ENCODE data around the gene FLNB. TPM values are rescaled to one million over a fixed set of nuclear protein-coding genes. Genes with fewer than 3 reads are reported as not detected.
A peak's percentile ranks its signal among the peaks of the same experiment; 100 is the strongest.

Gene FLNB
- total RNA-seq, 1 experiment from 2014 or later: 127 TPM

DNA sequence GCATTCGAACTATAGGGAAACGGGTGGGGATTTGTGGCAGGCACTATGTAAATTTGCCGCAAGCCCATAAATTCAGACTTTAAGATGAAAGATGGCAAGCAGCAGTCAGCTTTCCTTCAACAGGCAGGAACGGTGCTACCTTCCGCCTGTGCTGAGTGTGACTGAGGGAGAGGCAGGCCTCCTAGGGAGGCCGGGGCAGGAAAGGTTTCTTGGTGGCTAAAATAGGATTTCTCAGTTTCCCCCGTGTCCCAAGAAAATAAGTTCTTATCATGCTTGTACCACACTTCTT, 12.5 kb downstream of the FLNB start:
- ATAC-seq (no peak), DNase-seq (ENCODE audit: low spot score) (no peak)
- Mint-ChIP-seq H3K27ac (peak overlapping the region; percentile 99), H3K27me3 (ENCODE audit: low read depth) (no peaks in the 10 kb centered on the region), H3K4me3 (peak overlapping the region; percentile 42), H3K4me1 (peaks cover 84% of the 10 kb centered on the region), H3K36me3 (no peaks in the 10 kb centered on the region; the same call in 1 of the 2 replicates), H3K9me3 (no peaks in the 10 kb centered on the region)
- CTCF ChIA-PET: interaction anchor here (0.5 to 2.7 kb wide), 21 partner anchors 10 to 157 kb away, joined by 3 to 17 read pairs (median 7); partner anchors contain the start of gene FLNB
- TF ChIP-seq, protein P1, sequence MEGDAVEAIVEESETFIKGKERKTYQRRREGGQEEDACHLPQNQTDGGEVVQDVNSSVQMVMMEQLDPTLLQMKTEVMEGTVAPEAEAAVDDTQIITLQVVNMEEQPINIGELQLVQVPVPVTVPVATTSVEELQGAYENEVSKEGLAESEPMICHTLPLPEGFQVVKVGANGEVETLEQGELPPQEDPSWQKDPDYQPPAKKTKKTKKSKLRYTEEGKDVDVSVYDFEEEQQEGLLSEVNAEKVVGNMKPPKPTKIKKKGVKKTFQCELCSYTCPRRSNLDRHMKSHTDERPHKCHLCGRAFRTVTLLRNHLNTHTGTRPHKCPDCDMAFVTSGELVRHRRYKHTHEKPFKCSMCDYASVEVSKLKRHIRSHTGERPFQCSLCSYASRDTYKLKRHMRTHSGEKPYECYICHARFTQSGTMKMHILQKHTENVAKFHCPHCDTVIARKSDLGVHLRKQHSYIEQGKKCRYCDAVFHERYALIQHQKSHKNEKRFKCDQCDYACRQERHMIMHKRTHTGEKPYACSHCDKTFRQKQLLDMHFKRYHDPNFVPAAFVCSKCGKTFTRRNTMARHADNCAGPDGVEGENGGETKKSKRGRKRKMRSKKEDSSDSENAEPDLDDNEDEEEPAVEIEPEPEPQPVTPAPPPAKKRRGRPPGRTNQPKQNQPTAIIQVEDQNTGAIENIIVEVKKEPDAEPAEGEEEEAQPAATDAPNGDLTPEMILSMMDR (IDR thresholded peaks at IDR 0.05): no peak
- no peak for TF ChIP-seq CDX4 (CRISPR knock-in tag; IDR thresholded peaks at IDR 0.05; ENCODE audit: borderline replicate concordance)
- TF ChIP-seq GABPB1 (CRISPR knock-in tag; IDR thresholded peaks at IDR 0.05): no peak
- TF ChIP-seq KAT7 (CRISPR knock-in tag; IDR thresholded peaks at IDR 0.05; ENCODE audit: borderline replicate concordance): no peak
- no peak for TF ChIP-seq RELA (CRISPR knock-in tag; IDR thresholded peaks at IDR 0.05; ENCODE audit: borderline replicate concordance)
- no peak for TF ChIP-seq PRRX2 (CRISPR knock-in tag; IDR thresholded peaks at IDR 0.05)
- POLR2A ChIA-PET: interaction anchor here (0.9 to 2.4 kb wide), 4 partner anchors 10 to 29 kb away, joined by 3 to 13 read pairs (median 7); no protein-coding TSS in a partner anchor

DNA sequence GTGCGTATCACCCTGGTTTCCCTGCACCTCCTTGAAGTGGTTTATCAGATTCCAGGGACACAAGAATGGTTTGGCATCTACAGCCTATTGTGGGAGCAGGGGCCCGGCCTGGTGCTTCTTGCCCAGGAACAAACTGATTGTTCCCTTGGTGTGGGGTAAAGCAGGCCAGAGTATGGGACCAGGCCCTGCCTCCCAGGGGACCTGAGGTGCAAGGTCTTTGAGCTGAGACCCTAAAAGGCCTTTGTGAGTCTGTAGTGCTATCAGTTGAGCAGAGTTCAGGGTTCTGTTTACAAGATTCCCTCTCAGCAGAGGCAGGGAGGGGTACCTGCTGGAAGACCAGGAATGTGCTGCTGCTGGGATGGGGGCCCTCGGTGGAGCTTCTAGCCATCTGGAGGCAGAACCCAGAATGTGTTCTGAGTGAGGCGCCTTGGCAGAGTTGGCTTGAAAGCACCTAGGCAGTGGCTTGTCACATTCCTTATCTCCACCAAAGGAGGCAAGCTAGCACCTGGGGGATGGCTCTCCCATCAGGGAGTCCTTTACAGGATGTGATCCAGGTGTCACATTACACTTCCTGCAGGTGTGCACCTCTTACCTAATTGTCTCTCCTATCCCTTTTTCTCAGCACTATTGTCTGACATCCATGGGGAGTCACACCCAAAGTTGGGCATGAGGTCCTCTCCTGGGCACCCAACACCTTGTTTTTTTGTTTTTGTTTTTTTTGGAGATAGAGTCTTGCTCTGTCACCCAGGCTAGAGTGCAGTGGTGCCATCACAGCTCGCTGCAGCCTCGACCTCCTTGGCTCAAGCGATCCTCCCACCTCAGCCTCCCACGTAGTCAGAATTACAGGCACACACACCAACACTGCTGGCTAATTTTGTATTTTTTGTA, 13.1 kb downstream of the FLNB start:
- Mint-ChIP-seq H3K4me3 (peak overlapping the region; percentile 42; the same call in 1 of the 2 replicates), H3K27ac (peak overlapping the region; percentile 99), H3K27me3 (ENCODE audit: low read depth) (no peaks in the 10 kb centered on the region), H3K4me1 (peaks cover 86% of the 10 kb centered on the region), H3K9me3 (no peaks in the 10 kb centered on the region), H3K36me3 (no peaks in the 10 kb centered on the region; the same call in 1 of the 2 replicates)
- DNase-seq (ENCODE audit: low spot score): peak; percentile 76
- POLR2A ChIA-PET: interaction anchor here (0.7 to 2.4 kb wide), 4 partner anchors 9 to 28 kb away, joined by 3 to 13 read pairs (median 4); no protein-coding TSS in a partner anchor
- CTCF ChIA-PET: interaction anchor here (1.0 to 2.7 kb wide), 11 partner anchors 11 to 156 kb away, joined by 3 to 17 read pairs (median 7); partner anchors contain the start of gene FLNB
- ATAC-seq: peak; percentile 86
- 0 out of 2 replicates have a peak, but pooled peaks have one; percentile 49 for TF ChIP-seq TEAD1 (CRISPR knock-in tag; IDR thresholded peaks at IDR 0.05)
- 0 out of 2 replicates have a peak, but pooled peaks have one; percentile 58 for TF ChIP-seq PRRX2 (CRISPR knock-in tag; IDR thresholded peaks at IDR 0.05)
- TF ChIP-seq JUN (CRISPR knock-in tag; IDR thresholded peaks at IDR 0.05): no peak
- TF ChIP-seq, protein P2, sequence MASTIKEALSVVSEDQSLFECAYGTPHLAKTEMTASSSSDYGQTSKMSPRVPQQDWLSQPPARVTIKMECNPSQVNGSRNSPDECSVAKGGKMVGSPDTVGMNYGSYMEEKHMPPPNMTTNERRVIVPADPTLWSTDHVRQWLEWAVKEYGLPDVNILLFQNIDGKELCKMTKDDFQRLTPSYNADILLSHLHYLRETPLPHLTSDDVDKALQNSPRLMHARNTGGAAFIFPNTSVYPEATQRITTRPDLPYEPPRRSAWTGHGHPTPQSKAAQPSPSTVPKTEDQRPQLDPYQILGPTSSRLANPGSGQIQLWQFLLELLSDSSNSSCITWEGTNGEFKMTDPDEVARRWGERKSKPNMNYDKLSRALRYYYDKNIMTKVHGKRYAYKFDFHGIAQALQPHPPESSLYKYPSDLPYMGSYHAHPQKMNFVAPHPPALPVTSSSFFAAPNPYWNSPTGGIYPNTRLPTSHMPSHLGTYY (CRISPR knock-in tag; IDR thresholded peaks at IDR 0.05): peak; percentile 43; the same call in 1 of the 2 replicates
- peak; percentile 55; the same call in 1 of the 2 replicates for TF ChIP-seq ZNF396 (CRISPR knock-in tag; IDR thresholded peaks at IDR 0.05; ENCODE audit: borderline replicate concordance)
- 0 out of 2 replicates have a peak, but pooled peaks have one; percentile 19 for TF ChIP-seq GABPB1 (CRISPR knock-in tag; IDR thresholded peaks at IDR 0.05)
- no peak for TF ChIP-seq CBFB (CRISPR knock-in tag; IDR thresholded peaks at IDR 0.05; ENCODE audit: low read depth)
- TF ChIP-seq, protein P1 (IDR thresholded peaks at IDR 0.05): no peak
- TF ChIP-seq NFYB (CRISPR knock-in tag; conservative IDR thresholded peaks at IDR 0.05; ENCODE audit: low read depth): no peak
- TF ChIP-seq, protein P3, sequence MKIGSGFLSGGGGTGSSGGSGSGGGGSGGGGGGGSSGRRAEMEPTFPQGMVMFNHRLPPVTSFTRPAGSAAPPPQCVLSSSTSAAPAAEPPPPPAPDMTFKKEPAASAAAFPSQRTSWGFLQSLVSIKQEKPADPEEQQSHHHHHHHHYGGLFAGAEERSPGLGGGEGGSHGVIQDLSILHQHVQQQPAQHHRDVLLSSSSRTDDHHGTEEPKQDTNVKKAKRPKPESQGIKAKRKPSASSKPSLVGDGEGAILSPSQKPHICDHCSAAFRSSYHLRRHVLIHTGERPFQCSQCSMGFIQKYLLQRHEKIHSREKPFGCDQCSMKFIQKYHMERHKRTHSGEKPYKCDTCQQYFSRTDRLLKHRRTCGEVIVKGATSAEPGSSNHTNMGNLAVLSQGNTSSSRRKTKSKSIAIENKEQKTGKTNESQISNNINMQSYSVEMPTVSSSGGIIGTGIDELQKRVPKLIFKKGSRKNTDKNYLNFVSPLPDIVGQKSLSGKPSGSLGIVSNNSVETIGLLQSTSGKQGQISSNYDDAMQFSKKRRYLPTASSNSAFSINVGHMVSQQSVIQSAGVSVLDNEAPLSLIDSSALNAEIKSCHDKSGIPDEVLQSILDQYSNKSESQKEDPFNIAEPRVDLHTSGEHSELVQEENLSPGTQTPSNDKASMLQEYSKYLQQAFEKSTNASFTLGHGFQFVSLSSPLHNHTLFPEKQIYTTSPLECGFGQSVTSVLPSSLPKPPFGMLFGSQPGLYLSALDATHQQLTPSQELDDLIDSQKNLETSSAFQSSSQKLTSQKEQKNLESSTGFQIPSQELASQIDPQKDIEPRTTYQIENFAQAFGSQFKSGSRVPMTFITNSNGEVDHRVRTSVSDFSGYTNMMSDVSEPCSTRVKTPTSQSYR (CRISPR knock-in tag; IDR thresholded peaks at IDR 0.05): no peak
- TF ChIP-seq HMGA2 (CRISPR knock-in tag; IDR thresholded peaks at IDR 0.05): no peak
- 0 out of 2 replicates have a peak, but pooled peaks have one; percentile 45 for TF ChIP-seq ETV6 (CRISPR knock-in tag; IDR thresholded peaks at IDR 0.05)
- TF ChIP-seq GTF2I (CRISPR knock-in tag; conservative IDR thresholded peaks at IDR 0.05): 0 out of 2 replicates have a peak, but pooled peaks have one; percentile 19
- TF ChIP-seq, protein P4, sequence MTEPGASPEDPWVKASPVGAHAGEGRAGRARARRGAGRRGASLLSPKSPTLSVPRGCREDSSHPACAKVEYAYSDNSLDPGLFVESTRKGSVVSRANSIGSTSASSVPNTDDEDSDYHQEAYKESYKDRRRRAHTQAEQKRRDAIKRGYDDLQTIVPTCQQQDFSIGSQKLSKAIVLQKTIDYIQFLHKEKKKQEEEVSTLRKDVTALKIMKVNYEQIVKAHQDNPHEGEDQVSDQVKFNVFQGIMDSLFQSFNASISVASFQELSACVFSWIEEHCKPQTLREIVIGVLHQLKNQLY (CRISPR knock-in tag; IDR thresholded peaks at IDR 0.05): no peak
- TF ChIP-seq, protein P5, sequence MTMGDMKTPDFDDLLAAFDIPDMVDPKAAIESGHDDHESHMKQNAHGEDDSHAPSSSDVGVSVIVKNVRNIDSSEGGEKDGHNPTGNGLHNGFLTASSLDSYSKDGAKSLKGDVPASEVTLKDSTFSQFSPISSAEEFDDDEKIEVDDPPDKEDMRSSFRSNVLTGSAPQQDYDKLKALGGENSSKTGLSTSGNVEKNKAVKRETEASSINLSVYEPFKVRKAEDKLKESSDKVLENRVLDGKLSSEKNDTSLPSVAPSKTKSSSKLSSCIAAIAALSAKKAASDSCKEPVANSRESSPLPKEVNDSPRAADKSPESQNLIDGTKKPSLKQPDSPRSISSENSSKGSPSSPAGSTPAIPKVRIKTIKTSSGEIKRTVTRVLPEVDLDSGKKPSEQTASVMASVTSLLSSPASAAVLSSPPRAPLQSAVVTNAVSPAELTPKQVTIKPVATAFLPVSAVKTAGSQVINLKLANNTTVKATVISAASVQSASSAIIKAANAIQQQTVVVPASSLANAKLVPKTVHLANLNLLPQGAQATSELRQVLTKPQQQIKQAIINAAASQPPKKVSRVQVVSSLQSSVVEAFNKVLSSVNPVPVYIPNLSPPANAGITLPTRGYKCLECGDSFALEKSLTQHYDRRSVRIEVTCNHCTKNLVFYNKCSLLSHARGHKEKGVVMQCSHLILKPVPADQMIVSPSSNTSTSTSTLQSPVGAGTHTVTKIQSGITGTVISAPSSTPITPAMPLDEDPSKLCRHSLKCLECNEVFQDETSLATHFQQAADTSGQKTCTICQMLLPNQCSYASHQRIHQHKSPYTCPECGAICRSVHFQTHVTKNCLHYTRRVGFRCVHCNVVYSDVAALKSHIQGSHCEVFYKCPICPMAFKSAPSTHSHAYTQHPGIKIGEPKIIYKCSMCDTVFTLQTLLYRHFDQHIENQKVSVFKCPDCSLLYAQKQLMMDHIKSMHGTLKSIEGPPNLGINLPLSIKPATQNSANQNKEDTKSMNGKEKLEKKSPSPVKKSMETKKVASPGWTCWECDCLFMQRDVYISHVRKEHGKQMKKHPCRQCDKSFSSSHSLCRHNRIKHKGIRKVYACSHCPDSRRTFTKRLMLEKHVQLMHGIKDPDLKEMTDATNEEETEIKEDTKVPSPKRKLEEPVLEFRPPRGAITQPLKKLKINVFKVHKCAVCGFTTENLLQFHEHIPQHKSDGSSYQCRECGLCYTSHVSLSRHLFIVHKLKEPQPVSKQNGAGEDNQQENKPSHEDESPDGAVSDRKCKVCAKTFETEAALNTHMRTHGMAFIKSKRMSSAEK (CRISPR knock-in tag; IDR thresholded peaks at IDR 0.05; ENCODE audit: borderline replicate concordance): peak; percentile 56; the same call in 1 of the 2 replicates
